Measurements from ENCODE around the gene NMNAT2. TPM values are rescaled to one million over a fixed set of nuclear protein-coding genes. Genes with fewer than 3 reads are reported as not detected.

Gene NMNAT2
- 2.4 TPM for total RNA-seq
- polyA plus RNA-seq: 1.4 TPM

- no peaks in the 10 kb centered on the region for H3K36me3 ChIP-seq (ENCODE audit: insufficient read depth)
- peak within 1 kb of the TSS; percentile 11 for H3K4me3 ChIP-seq (ENCODE audit: low read depth, low read length)
- H3K4me1 ChIP-seq (ENCODE audit: insufficient read depth): no peaks in the 10 kb centered on the region
- DNase-seq (ENCODE audit: extremely low spot score): no peak
- H3K27ac ChIP-seq (ENCODE audit: low read depth): no peak within 1 kb of the TSS
- WGBS: under 1% methylated on average over 45 of the region's 45 CpGs
These were observed at the start of gene NMNAT2 for GRCh38 chr1:183417772-183418491. Gene NMNAT2 (minus strand): TSS chr1:183418380. CDS start chr1:183418267, 113 bp downstream.

GRCh38 chr1:183467687-183468086 is 49.5 kb upstream of the NMNAT2 start:
- no peak overlapping the region for H3K27ac ChIP-seq (ENCODE audit: low read depth)
- DNase-seq (ENCODE audit: extremely low spot score): no peak
- H3K36me3 ChIP-seq (ENCODE audit: insufficient read depth): no peaks in the 10 kb centered on the region
- WGBS: 57% methylated on average over 1 of the region's 1 CpG
- H3K4me1 ChIP-seq (ENCODE audit: insufficient read depth): no peaks in the 10 kb centered on the region
- H3K4me3 ChIP-seq (ENCODE audit: low read depth, low read length): no peak overlapping the region

DNA sequence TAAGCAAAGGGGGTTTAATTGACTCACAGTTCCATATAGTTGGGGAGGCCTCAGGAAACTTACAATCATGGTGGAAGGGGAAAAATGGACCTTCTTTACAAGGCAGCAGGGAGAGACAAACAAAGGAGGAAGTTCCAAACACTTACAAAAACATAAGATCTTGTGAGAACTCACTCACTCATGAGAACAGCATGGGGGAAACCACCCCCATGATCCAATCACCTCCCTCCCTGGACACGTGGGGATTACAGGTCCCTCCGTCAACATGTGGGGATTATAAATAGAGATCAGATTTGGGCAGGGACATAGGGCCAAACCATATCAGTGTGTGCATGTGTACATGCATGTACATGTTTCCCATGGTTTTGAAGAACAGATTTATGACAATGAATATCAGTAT is 48.6 kb upstream of the NMNAT2 start:
- 46% methylated on average over 2 of the region's 2 CpGs for WGBS
- no peak overlapping the region for H3K27ac ChIP-seq (ENCODE audit: low read depth)
- DNase-seq (ENCODE audit: extremely low spot score): no peak
- H3K4me3 ChIP-seq (ENCODE audit: low read depth, low read length): no peak overlapping the region
- H3K36me3 ChIP-seq (ENCODE audit: insufficient read depth): no peaks in the 10 kb centered on the region
- H3K4me1 ChIP-seq (ENCODE audit: insufficient read depth): no peaks in the 10 kb centered on the region

GRCh38 chr1:183463566-183463965 is 45.4 kb upstream of the NMNAT2 start:
- H3K36me3 ChIP-seq (ENCODE audit: insufficient read depth): no peaks in the 10 kb centered on the region
- 49% methylated on average over 2 of the region's 2 CpGs for WGBS
- no peak for DNase-seq (ENCODE audit: extremely low spot score)
- no peaks in the 10 kb centered on the region for H3K4me1 ChIP-seq (ENCODE audit: insufficient read depth)
- no peak overlapping the region for H3K27ac ChIP-seq (ENCODE audit: low read depth)
- H3K4me3 ChIP-seq (ENCODE audit: low read depth, low read length): no peak overlapping the region

- no peaks in the 10 kb centered on the region for H3K4me1 ChIP-seq (ENCODE audit: insufficient read depth)
- no peaks in the 10 kb centered on the region for H3K36me3 ChIP-seq (ENCODE audit: insufficient read depth)
- H3K27ac ChIP-seq (ENCODE audit: low read depth): no peak overlapping the region
- DNase-seq (ENCODE audit: extremely low spot score): peak; percentile 8
- WGBS: 71% methylated on average over 1 of the region's 1 CpG
- no peak overlapping the region for H3K4me3 ChIP-seq (ENCODE audit: low read depth, low read length)
These were observed 43.2 kb upstream of the NMNAT2 start for GRCh38 chr1:183461350-183461749.

GRCh38 chr1:183460596-183460995 is 42.4 kb upstream of the NMNAT2 start:
- no peaks in the 10 kb centered on the region for H3K4me1 ChIP-seq (ENCODE audit: insufficient read depth)
- no peak overlapping the region for H3K4me3 ChIP-seq (ENCODE audit: low read depth, low read length)
- WGBS: 85% methylated on average over 2 of the region's 2 CpGs
- no peak overlapping the region for H3K27ac ChIP-seq (ENCODE audit: low read depth)
- no peak for DNase-seq (ENCODE audit: extremely low spot score)
- no peaks in the 10 kb centered on the region for H3K36me3 ChIP-seq (ENCODE audit: insufficient read depth)

- 88% methylated on average over 3 of the region's 3 CpGs for WGBS
These were observed 39.3 kb upstream of the NMNAT2 start for GRCh38 chr1:183457449-183457848.

DNA sequence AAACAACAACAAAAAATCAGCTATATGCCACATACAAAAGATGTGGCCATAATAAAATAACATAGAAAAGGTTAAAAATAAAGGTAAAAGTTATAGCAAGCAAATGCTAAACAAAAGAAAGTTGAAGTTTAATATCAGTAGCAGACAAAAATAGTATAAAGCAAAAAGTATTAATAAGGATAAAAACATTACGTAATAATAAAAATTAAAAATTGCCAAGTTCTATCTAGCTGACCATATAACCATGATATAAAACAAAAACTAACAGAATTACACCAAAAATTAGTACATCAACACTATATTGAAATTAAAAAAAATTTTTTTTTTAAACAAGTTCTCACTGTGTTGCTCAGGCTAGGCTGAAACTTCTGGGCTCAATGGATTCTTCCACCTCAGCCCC is 38.6 kb upstream of the NMNAT2 start:
- H3K36me3 ChIP-seq (ENCODE audit: insufficient read depth): no peaks in the 10 kb centered on the region
- no peak for DNase-seq (ENCODE audit: extremely low spot score)
- H3K4me3 ChIP-seq (ENCODE audit: low read depth, low read length): no peak overlapping the region
- no peaks in the 10 kb centered on the region for H3K4me1 ChIP-seq (ENCODE audit: insufficient read depth)
- WGBS: 97% methylated on average over 1 of the region's 1 CpG
- H3K27ac ChIP-seq (ENCODE audit: low read depth): no peak overlapping the region

More at GRCh38 chr1:183457449-183457848, 39.3 kb upstream of the NMNAT2 start:
- no peaks in the 10 kb centered on the region for H3K4me1 ChIP-seq (ENCODE audit: insufficient read depth)
- no peaks in the 10 kb centered on the region for H3K36me3 ChIP-seq (ENCODE audit: insufficient read depth)
- no peak for DNase-seq (ENCODE audit: extremely low spot score)
- no peak overlapping the region for H3K4me3 ChIP-seq (ENCODE audit: low read depth, low read length)
- no peak overlapping the region for H3K27ac ChIP-seq (ENCODE audit: low read depth)

DNA sequence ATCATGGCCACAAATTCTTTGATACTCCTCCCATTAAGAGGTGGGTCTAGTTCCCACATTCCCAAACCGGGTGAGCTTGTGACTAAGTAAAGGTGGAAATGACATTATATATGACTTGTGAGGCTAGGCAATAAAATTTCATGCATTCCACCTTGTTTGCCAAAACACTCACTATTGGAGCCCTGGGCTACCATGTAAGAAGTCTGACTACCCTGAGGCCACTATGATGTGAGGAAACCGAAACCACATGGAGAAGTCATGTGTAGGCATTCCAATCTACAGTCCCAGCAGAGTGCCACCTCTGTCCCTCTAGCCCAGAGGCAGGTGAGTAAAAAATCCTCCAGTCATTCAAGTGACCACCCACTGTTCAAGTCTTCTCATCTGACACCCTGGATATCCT is 36.2 kb upstream of the NMNAT2 start:
- no peak overlapping the region for H3K4me3 ChIP-seq (ENCODE audit: low read depth, low read length)
- no peaks in the 10 kb centered on the region for H3K36me3 ChIP-seq (ENCODE audit: insufficient read depth)
- DNase-seq (ENCODE audit: extremely low spot score): no peak
- no peak overlapping the region for H3K27ac ChIP-seq (ENCODE audit: low read depth)
- H3K4me1 ChIP-seq (ENCODE audit: insufficient read depth): no peaks in the 10 kb centered on the region
- 73% methylated on average over 2 of the region's 2 CpGs for WGBS

GRCh38 chr1:183450093-183450492 is 31.9 kb upstream of the NMNAT2 start:
- Histone ChIP-seq H3K36me3 (ENCODE audit: insufficient read depth) (no peaks in the 10 kb centered on the region), H3K27ac (ENCODE audit: low read depth) (no peak overlapping the region), H3K4me1 (ENCODE audit: insufficient read depth) (no peaks in the 10 kb centered on the region), H3K4me3 (ENCODE audit: low read depth, low read length) (no peak overlapping the region)
- 23% methylated on average over 2 of the region's 2 CpGs for WGBS
- DNase-seq (ENCODE audit: extremely low spot score): no peak

DNA sequence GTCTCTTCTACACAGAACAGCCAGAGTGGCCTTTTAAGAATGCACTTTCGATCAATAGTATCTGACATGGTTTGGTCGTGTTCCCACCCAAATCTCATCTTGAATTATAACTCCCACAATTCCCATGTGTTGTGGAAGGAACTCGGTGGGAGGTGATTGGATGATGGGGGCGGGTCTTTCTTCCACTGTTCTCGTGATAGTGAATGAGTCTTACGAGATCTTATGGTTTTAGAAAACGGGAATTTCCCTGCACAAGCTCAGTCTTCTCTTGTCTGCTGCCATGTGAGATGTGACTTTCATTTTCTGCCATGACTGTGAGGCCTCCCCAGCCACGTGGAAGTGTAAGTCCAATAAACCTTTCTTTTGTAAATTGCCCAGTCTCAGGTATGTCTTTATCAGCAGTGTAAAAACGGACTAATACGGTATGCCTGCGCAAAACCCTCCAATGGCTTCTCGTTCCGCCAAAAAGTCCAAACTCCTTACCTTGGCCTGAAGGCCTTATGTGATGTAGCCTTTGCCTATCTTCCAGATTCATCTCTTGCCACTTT is 31.1 kb upstream of the NMNAT2 start:
- no peak for DNase-seq (ENCODE audit: extremely low spot score)
- no peak overlapping the region for H3K4me3 ChIP-seq (ENCODE audit: low read depth, low read length)
- WGBS: 88% methylated on average over 13 of the region's 13 CpGs
- no peaks in the 10 kb centered on the region for H3K4me1 ChIP-seq (ENCODE audit: insufficient read depth)
- H3K27ac ChIP-seq (ENCODE audit: low read depth): no peak overlapping the region
- H3K36me3 ChIP-seq (ENCODE audit: insufficient read depth): no peaks in the 10 kb centered on the region

- Histone ChIP-seq H3K4me3 (ENCODE audit: low read depth, low read length) (no peak overlapping the region), H3K27ac (ENCODE audit: low read depth) (no peak overlapping the region), H3K36me3 (ENCODE audit: insufficient read depth) (no peaks in the 10 kb centered on the region), H3K4me1 (ENCODE audit: insufficient read depth) (no peaks in the 10 kb centered on the region)
- no peak for DNase-seq (ENCODE audit: extremely low spot score)
- WGBS: 34% methylated on average over 3 of the region's 3 CpGs
These were observed 26.1 kb upstream of the NMNAT2 start for GRCh38 chr1:183444243-183444642.

GRCh38 chr1:183443466-183443865 is 25.3 kb upstream of the NMNAT2 start:
- DNase-seq (ENCODE audit: extremely low spot score): no peak
- H3K36me3 ChIP-seq (ENCODE audit: insufficient read depth): no peaks in the 10 kb centered on the region
- no peak overlapping the region for H3K27ac ChIP-seq (ENCODE audit: low read depth)
- no peaks in the 10 kb centered on the region for H3K4me1 ChIP-seq (ENCODE audit: insufficient read depth)
- H3K4me3 ChIP-seq (ENCODE audit: low read depth, low read length): no peak overlapping the region
- WGBS: 28% methylated on average over 1 of the region's 1 CpG

- H3K27ac ChIP-seq (ENCODE audit: low read depth): no peak overlapping the region
- WGBS: 87% methylated on average over 2 of the region's 2 CpGs
- H3K4me1 ChIP-seq (ENCODE audit: insufficient read depth): no peaks in the 10 kb centered on the region
- DNase-seq (ENCODE audit: extremely low spot score): no peak
- no peak overlapping the region for H3K4me3 ChIP-seq (ENCODE audit: low read depth, low read length)
- no peaks in the 10 kb centered on the region for H3K36me3 ChIP-seq (ENCODE audit: insufficient read depth)
These were observed 24.8 kb upstream of the NMNAT2 start for GRCh38 chr1:183443011-183443410.
